Measurements from ENCODE around the gene EIPR1.

- TF ChIP-seq EP300 (IDR thresholded peaks at IDR 0.05) = no peak
- no peak for TF ChIP-seq POLR2A (IDR thresholded peaks at IDR 0.05)
- TF ChIP-seq CTCF (IDR thresholded peaks at IDR 0.05) = no peak
These were observed 55.2 kb downstream of the EIPR1 start for GRCh38 chr2:3322311-3322970.

Measured in ovary (tissue), 3 donors.